ENCODE results near the gene SCRT2.

Gene SCRT2

GRCh38 chr20:663315-664090, 12.1 kb downstream of the SCRT2 start:
- DNase-seq (ENCODE audit: low read depth): no peak

DNA sequence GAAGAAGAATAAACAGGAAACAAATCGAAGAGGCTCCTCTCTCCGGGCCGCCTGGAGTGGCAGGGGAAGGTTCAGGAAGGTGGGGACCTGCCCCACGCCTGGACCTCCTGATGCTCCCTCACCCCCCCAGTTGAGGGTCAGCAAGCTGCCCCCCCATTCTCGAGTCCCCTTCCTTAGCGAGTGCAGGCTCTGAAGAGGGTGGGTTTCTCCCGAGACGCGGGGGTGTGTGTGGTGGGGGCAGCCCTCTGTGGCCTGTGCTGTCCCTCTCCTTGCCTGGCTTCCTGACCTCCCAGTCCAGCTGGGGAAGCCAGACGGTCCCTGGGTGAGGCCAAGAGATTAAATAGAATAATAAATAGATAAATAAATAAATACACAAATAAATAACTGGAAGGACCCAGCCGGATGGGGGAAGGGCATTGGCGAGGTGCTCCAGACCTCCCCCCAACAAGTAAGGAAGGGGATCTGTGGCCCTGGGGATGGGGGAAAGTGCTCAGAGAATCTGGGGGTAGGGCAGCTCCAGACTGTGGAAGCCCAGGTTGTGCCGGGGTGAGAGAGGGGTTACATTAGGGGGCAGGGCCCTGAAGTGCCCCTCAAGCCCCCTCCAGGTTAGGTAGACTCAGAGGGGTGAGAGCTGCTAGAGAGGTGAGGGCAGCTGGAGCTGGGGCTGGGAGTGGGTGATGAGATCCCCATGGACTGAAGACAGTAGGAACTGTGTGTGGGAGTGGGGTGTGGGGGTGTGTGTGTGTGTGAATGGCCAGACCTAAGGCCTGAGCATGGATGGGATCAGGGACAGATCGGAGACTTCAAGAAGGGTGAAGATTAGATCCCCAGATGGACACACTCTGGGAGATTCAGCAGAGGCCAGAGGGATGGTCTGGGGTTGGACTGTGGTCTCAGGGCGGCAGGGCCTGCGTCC, 13.1 kb downstream of the SCRT2 start:
- H3K4me3 ChIP-seq (ENCODE audit: low read depth, low read length): no peak overlapping the region
- TF ChIP-seq CTCF (IDR thresholded peaks at IDR 0.05; ENCODE audit: control insufficient read depth, extremely low read depth, insufficient read depth): no peak
- no peak for DNase-seq (ENCODE audit: low read depth)

More at GRCh38 chr20:663315-664090, 12.1 kb downstream of the SCRT2 start:
- no peak overlapping the region for H3K4me3 ChIP-seq (ENCODE audit: low read depth, low read length)
- no peak for TF ChIP-seq CTCF (IDR thresholded peaks at IDR 0.05; ENCODE audit: control insufficient read depth, extremely low read depth, insufficient read depth)

DNA sequence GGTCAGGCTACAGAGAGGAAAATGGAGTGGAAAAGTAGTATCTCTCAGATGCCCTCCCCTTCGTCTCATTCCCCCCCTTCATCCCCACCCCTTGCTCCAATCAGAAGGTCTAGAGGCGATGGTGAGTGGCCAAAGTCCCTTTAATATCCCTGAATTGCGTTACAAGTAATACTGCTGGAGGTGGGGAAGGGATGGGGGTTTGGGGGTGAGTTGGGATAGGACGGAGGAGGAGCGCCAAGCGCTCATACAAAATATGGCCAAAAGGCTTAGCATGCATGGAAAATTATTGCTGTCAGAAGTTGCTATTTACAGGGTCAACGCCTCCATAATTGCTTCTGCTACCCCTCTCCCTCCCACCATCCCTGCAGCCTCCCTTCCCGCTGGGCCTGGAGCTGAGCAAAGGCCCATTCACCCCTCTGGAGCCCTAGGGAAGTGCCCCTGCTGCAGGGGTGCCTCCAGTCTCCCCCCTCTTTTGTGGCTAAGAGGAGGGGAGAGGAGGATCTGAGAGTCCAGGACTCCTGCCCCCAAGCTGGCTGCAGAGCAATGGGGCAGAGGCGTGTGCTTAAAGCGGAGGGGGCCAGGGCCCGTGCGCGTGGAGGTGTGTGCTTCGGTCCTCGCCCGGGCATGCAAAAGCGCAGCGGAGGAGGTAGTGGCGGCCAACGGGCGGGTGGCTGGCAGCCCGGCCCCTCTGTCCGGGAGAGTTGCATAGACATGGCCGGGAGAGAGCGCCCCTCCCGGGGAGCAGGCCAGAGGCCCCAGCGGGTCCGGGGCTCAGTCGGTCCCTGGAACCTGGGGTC, 13.9 kb downstream of the SCRT2 start:
- no peak for DNase-seq (ENCODE audit: low read depth)
- TF ChIP-seq CTCF (IDR thresholded peaks at IDR 0.05; ENCODE audit: control insufficient read depth, extremely low read depth, insufficient read depth): no peak
- no peak overlapping the region for H3K4me3 ChIP-seq (ENCODE audit: low read depth, low read length)

DNA sequence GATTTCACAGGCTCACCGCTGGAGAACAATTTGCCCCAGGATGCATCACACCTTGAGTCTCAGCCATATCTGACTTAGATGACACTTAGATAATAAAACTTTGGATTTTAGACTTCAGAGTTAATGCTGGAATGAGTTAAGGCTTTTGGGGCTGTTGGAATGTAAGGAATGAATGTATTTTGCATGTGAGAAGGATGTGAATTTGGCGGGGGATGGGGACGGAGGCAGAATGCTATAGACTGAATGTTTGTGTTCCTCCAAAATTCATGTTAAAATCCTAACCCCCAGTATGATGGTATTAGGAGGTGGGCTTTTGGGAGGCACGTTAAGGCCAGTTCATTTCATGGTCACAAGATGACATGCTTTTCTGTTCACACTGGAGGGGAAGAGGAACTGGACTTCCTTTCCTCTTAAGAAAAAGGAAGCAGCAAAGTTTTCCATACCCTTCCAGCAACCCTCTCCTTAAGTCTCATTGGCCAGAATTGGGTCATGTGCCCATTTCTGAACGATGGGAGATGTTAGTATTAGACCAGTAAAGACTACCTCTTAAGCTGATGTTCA, 16.8 kb downstream of the SCRT2 start:
- no peak overlapping the region for H3K4me3 ChIP-seq (ENCODE audit: low read depth, low read length)
- no peak for DNase-seq (ENCODE audit: low read depth)
- no peak for TF ChIP-seq CTCF (IDR thresholded peaks at IDR 0.05; ENCODE audit: control insufficient read depth, extremely low read depth, insufficient read depth)

GRCh38 chr20:658202-658601, 17.4 kb downstream of the SCRT2 start:
- H3K4me3 ChIP-seq (ENCODE audit: low read depth, low read length): no peak overlapping the region
- TF ChIP-seq CTCF (IDR thresholded peaks at IDR 0.05; ENCODE audit: control insufficient read depth, extremely low read depth, insufficient read depth): no peak
- DNase-seq (ENCODE audit: low read depth): no peak

Measured in LNCaP clone FGC (cell line).